Left ventricle myocardium inferior (tissue), 1 donor: ENCODE results near the gene HMOX1. TPM values are rescaled to one million over a fixed set of nuclear protein-coding genes. Genes with fewer than 3 reads are reported as not detected.
"Not testable (repeated sequence)": the region's sequence is repeated elsewhere in the genome, so short reads cannot be mapped to it uniquely, and the experiment has no call there.

Experiments
- DNase-seq: peaks from one replicate; pipeline ENCODE4 v3.0.0-alpha.2; 2020
- H3K27ac ChIP-seq: fragments of 200-600 bp; replicated peaks from 2 replicates; pipeline ENCODE4 v1.8.0; 2021
- H3K27me3 ChIP-seq: fragments of 200-600 bp; 2 replicates; pipeline ENCODE4 v1.8.0; 2021; ENCODE audit warnings: low read depth
- H3K36me3 ChIP-seq: fragments of 200-600 bp; 2 replicates; pipeline ENCODE4 v1.8.0; 2021
- H3K4me1 ChIP-seq: fragments of 200-600 bp; 2 replicates; pipeline ENCODE4 v1.8.0; 2021
- H3K4me3 ChIP-seq: fragments of 200-600 bp; 2 replicates; pipeline ENCODE4 v1.8.0; 2021; ENCODE audit warnings: mild to moderate bottlenecking, moderate library complexity
- H3K9me3 ChIP-seq: fragments of 200-600 bp; replicated peaks from 2 replicates; pipeline ENCODE4 v1.8.0; 2021
- intact Hi-C: fragments of 100-400 bp; cut with micrococcal nuclease; formaldehyde crosslinking; loops from one replicate; pipeline ENCODE4 v1.11.0; 2022
- total RNA-seq: library from RNA; stranded (reverse); fragmentation: NEBNext Ultra II Directional; extraction: Animal tissue kit (Norgen Biotek cat#: 25700); gene quantifications from one replicate; pipeline ENCODE4 v1.2.1, GENCODE V29; 2021
- TF ChIP-seq, protein P1 (sequence below): fragments of 200-600 bp; IDR thresholded peaks from 2 replicates; pipeline ENCODE4 v1.8.0; 2021; ENCODE audit warnings: antibody characterized with exemption, mild to moderate bottlenecking, borderline replicate concordance
- donor health status: DM: no; HTN: yes; CAD: no; lungs with severe emphysema.

Gene HMOX1
- total RNA-seq, 1 donor from 2014 or later: 4.8 TPM

DNA sequence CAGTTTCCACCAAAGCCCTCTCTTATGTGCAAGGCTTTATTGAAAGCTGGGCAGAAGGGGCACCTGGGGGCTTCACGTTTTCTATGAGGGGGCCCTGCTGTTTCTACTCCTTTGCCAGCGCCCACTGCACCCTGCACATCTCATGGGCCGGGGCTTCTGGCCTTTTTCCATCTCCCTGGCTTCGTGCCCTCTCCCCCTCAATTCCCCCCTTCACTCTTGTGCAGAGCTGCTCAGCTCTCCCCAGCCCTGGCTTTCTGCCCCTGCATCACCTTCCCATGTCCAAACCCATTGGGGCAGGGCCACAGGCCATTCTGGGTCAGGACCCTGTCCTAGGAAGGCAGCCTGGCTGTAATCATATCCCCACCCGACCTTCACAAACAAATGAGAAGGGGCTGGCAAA is 55.5 kb downstream of the HMOX1 start:
- intact Hi-C loops: loop anchor here (10.0 kb wide), 1 partner anchor 148 kb away; no protein-coding TSS in a partner anchor

DNA sequence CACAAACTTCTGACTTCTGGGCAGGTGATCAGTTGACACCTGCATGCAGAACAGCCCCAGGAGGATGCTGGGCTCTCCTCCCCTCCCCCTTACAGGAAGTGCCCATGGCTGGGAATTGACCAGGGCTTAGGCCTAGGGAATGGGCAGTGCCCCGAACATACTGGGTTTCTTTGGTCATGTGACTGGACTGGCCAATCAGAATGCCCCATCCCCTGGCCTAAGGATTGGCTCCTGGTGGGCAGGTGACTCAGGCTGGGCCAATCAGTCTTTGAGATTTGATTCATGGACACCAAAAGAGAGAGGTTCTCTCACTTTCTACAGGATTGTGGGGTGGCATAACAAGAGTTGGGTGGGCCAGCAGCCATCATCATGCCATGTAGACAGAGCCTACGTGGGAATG is 56.2 kb downstream of the HMOX1 start:
- H3K4me1 ChIP-seq: no peaks in the 10 kb centered on the region
- TF ChIP-seq, protein P1, sequence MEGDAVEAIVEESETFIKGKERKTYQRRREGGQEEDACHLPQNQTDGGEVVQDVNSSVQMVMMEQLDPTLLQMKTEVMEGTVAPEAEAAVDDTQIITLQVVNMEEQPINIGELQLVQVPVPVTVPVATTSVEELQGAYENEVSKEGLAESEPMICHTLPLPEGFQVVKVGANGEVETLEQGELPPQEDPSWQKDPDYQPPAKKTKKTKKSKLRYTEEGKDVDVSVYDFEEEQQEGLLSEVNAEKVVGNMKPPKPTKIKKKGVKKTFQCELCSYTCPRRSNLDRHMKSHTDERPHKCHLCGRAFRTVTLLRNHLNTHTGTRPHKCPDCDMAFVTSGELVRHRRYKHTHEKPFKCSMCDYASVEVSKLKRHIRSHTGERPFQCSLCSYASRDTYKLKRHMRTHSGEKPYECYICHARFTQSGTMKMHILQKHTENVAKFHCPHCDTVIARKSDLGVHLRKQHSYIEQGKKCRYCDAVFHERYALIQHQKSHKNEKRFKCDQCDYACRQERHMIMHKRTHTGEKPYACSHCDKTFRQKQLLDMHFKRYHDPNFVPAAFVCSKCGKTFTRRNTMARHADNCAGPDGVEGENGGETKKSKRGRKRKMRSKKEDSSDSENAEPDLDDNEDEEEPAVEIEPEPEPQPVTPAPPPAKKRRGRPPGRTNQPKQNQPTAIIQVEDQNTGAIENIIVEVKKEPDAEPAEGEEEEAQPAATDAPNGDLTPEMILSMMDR: no peak
- H3K27ac ChIP-seq: no peak overlapping the region
- no peak for DNase-seq
- no peak overlapping the region for H3K4me3 ChIP-seq
- H3K36me3 ChIP-seq: peaks cover 16% of the 10 kb centered on the region
- no peaks in the 10 kb centered on the region for H3K27me3 ChIP-seq
- peaks cover 15% of the 10 kb centered on the region for H3K9me3 ChIP-seq
- intact Hi-C loops: loop anchor here (10.0 kb wide), 1 partner anchor 148 kb away; no protein-coding TSS in a partner anchor

More for the DNA sequence above, 55.5 kb downstream of the HMOX1 start:
- peaks cover 4% of the 10 kb centered on the region for H3K4me1 ChIP-seq
- H3K27me3 ChIP-seq: no peaks in the 10 kb centered on the region
- TF ChIP-seq, protein P1: no peak
- H3K27ac ChIP-seq: no peak overlapping the region
- H3K9me3 ChIP-seq: peaks cover 15% of the 10 kb centered on the region
- DNase-seq: no peak
- H3K4me3 ChIP-seq: no peak overlapping the region
- H3K36me3 ChIP-seq: peaks cover 16% of the 10 kb centered on the region

DNA sequence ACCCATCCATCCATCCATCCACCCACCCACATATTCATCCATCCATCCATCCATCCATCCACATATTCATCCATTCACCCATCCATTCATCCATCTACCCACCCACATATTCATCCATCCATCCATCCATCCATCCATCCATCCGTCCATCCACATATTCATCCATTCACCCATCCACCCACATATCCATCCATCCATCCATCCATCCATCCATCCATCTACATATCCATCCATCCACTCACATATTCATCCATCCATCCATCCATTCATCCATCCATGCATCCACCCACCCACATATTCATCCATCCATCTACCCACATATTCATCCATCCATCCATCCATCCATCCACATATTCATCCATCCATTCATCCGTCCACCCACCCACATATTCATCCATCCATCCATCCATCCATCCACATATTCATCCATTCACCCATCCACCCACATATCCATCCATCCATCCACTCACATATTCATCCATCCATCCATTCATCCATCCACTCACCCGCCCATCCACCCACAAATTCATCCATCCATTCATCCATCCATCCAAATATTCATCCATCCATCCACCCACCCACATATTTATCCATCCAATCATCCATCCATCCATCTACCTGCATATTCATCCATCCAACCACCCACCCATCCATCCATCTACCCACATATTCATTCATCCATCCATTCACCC is 57.9 kb downstream of the HMOX1 start:
- not testable (repeated sequence) for H3K9me3 ChIP-seq, H3K4me1 ChIP-seq, DNase-seq, H3K27ac ChIP-seq, H3K36me3 ChIP-seq, H3K27me3 ChIP-seq, H3K4me3 ChIP-seq
- intact Hi-C loops: loop anchor here (10.0 kb wide), 1 partner anchor 146 kb away; no protein-coding TSS in a partner anchor

DNA sequence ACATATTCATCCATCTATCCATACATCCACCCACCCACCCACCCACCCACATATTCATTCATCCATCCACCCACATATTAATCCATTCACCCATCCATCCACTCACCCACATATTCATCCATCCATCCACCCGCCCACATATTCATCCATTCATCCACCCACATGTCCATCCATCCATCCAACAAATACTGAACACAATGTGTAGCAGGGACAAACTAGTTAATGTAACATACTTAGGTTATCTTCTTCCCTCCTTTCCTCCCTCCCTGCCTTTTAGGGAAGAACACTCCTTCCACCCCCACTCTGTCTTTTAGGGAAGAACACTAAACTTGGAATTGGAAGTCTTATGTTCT is 58.4 kb downstream of the HMOX1 start:
- no peak for DNase-seq

DNA sequence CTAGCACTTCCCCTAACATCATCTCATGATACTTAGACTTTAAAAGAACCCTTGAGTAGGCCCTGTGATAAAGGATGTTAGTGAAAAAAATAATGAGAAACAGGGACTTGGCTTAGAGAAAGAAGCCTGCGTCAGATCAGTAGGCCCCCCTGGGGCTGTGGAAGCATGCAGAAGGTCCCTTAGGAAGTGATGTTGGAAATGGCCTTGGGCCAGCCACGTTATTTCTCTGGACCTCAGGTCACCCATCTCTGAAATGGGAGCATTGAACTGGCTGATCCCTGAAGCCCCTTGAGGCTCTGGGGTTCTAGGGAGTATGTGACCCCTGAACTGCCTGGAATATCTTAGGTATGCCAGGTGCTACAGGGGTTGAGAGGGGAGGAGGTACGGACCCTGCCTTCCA is 59.2 kb downstream of the HMOX1 start:
- Histone ChIP-seq H3K4me1 (no peaks in the 10 kb centered on the region), H3K27ac (peak overlapping the region; percentile 27), H3K36me3 (no peaks in the 10 kb centered on the region), H3K27me3 (no peaks in the 10 kb centered on the region), H3K9me3 (no peaks in the 10 kb centered on the region), H3K4me3 (no peak overlapping the region)
- TF ChIP-seq, protein P1: no peak
- intact Hi-C loops: no loop called here
- peak; percentile 39 for DNase-seq

More for the DNA sequence above, 58.4 kb downstream of the HMOX1 start:
- no peak overlapping the region for H3K4me3 ChIP-seq
- TF ChIP-seq, protein P1: no peak
- peaks cover 2% of the 10 kb centered on the region for H3K36me3 ChIP-seq
- intact Hi-C loops: loop anchor here (10.0 kb wide), 1 partner anchor 145 kb away; no protein-coding TSS in a partner anchor
- H3K27me3 ChIP-seq: no peaks in the 10 kb centered on the region
- H3K9me3 ChIP-seq: peaks cover under 1% of the 10 kb centered on the region
- H3K4me1 ChIP-seq: no peaks in the 10 kb centered on the region
- no peak overlapping the region for H3K27ac ChIP-seq

DNA sequence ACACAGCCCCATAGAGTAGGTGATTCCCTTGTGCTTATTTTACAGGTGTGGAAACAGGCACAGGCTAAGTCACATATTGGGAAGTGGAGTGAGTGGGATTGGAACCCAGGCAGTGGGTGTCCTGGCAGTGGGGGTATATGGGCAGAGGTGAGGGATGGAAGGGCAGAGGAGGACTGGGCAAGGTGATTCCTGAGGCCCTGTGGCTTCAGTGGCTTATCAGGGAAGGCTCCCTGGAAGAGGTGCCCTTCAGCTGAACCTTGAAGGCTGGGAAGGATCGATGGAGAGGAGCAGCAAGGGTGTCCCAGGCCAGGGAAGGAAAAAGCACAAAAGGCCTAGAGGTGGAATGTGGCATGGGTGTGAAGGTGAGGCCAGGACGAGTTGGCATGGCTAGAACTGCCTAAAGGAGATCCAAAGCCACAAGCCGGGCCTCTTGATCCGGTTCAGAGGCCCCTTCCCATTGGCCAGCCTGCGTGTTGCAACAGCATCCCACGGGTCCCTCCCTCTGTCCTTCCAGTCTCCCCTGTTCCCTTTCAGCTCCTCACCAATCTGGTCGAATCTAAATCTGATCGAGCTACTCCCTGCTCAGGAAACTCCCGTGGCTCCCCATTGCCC is 60.7 kb downstream of the HMOX1 start:
- DNase-seq: no peak
- H3K27me3 ChIP-seq: no peaks in the 10 kb centered on the region
- H3K27ac ChIP-seq: no peak overlapping the region
- H3K4me3 ChIP-seq: no peak overlapping the region
- TF ChIP-seq, protein P1: no peak
- no peaks in the 10 kb centered on the region for H3K4me1 ChIP-seq
- intact Hi-C loops: no loop called here
- no peaks in the 10 kb centered on the region for H3K36me3 ChIP-seq
- no peaks in the 10 kb centered on the region for H3K9me3 ChIP-seq
